Smooth muscle cell (in vitro differentiated cells): ENCODE measurements around the gene VWC2L. TPM values are rescaled to one million over a fixed set of nuclear protein-coding genes. Genes with fewer than 3 reads are reported as not detected.

ENCODE experiments used
- DNase-seq: peaks from one replicate; lab custom pipeline; 2025; ENCODE audit not compliant: unreplicated experiment; lab: John Stamatoyannopoulos, UW
- H2AFZ ChIP-seq: fragments of 200-600 bp; sonication (generic); 2 replicates; pipeline ENCODE4 v1.6.0; 2016; ENCODE audit warnings: antibody characterized with exemption, low read depth, mild to moderate bottlenecking
- H3F3A ChIP-seq: fragments of 200-600 bp; sonication (generic); 2 replicates; pipeline ENCODE4 v1.6.0; 2017; ENCODE audit warnings: antibody characterized with exemption, low read depth
- H3K27ac ChIP-seq: fragments of 200-600 bp; sonication (generic); 2 replicates; pipeline ENCODE4 v1.5.1; 2016; ENCODE audit warnings: low read depth, mild to moderate bottlenecking
- H3K27me3 ChIP-seq: fragments of 200-600 bp; sonication (generic); 2 replicates; pipeline ENCODE4 v1.6.1; 2016; ENCODE audit warnings: low read depth, mild to moderate bottlenecking
- H3K36me3 ChIP-seq: fragments of 200-600 bp; sonication (generic); 2 replicates; pipeline ENCODE4 v1.5.1; 2016; ENCODE audit warnings: low read depth
- H3K4me1 ChIP-seq: fragments of 200-600 bp; sonication (generic); 2 replicates; pipeline ENCODE4 v1.5.1; 2016; ENCODE audit warnings: low read depth
- H3K4me2 ChIP-seq: fragments of 200-600 bp; sonication (generic); 2 replicates; pipeline ENCODE4 v1.6.0; 2016; ENCODE audit warnings: mild to moderate bottlenecking
- H3K4me3 ChIP-seq: fragments of 200-600 bp; sonication (generic); 2 replicates; pipeline ENCODE4 v1.5.1; 2016; ENCODE audit warnings: mild to moderate bottlenecking
- H3K79me2 ChIP-seq: fragments of 200-600 bp; sonication (generic); 2 replicates; pipeline ENCODE4 v1.6.0; 2016; ENCODE audit warnings: low read depth, mild to moderate bottlenecking
- H3K9ac ChIP-seq: fragments of 200-600 bp; sonication (generic); 2 replicates; pipeline ENCODE4 v1.6.0; 2016; ENCODE audit warnings: low read depth
- H3K9me3 ChIP-seq: fragments of 200-600 bp; sonication (generic); replicated peaks from 2 replicates; pipeline ENCODE4 v1.5.1; 2016; ENCODE audit warnings: low read depth
- H4K20me1 ChIP-seq: fragments of 200-600 bp; sonication (generic); 2 replicates; pipeline ENCODE4 v1.6.0; 2016; ENCODE audit warnings: low read depth
- CTCF ChIP-seq: fragments of 200-600 bp; sonication (generic); IDR thresholded peaks from 2 replicates; pipeline ENCODE4 v1.5.1; 2017; ENCODE audit warnings: borderline replicate concordance, mild to moderate bottlenecking, antibody characterized with exemption; ENCODE audit not compliant: insufficient read depth, poor library complexity, severe bottlenecking
- WGBS: methylation state at CpG from one replicate; pipeline ENCODE4 v1.1.7; 2016; ENCODE audit warnings: low lambda C conversion rate; 5-methylcytosine and 5-hydroxymethylcytosine counted together
- polyA plus RNA-seq: library from polyadenylated mRNA; unstranded; fragments of >200 nt; fragmentation: Nextera tagmentation; extraction: Ambion mirVana; gene quantifications from 2 replicates; pipeline ENCODE4 v1.2.1, GENCODE V29; 2016
- total RNA-seq: library from RNA; depleted of rRNA; stranded (reverse); fragments of >200 nt; gene quantifications from 2 replicates; pipeline ENCODE4 v1.2.3, GENCODE V29; 2014

Gene VWC2L
- total and polyA plus RNA-seq, 2 experiments from 2014 or later = not detected

GRCh38 chr2:214376618-214377285 lies 34.1 kb upstream of the VWC2L start:
- Histone ChIP-seq H2AFZ (no peak overlapping the region), H4K20me1 (no peaks in the 10 kb centered on the region), H3K27ac (no peak overlapping the region), H3K4me1 (no peaks in the 10 kb centered on the region), H3K4me3 (no peak overlapping the region), H3F3A (no peaks in the 10 kb centered on the region), H3K4me2 (no peak overlapping the region), H3K36me3 (no peaks in the 10 kb centered on the region), H3K79me2 (no peaks in the 10 kb centered on the region), H3K9me3 (no peaks in the 10 kb centered on the region), H3K9ac (no peak overlapping the region), H3K27me3 (no peaks in the 10 kb centered on the region)
- 82% methylated on average over 7 of the region's 7 CpGs for WGBS
- no peak for TF ChIP-seq CTCF
- DNase-seq = no peak

- Histone ChIP-seq H3K36me3 (no peaks in the 10 kb centered on the region), H3K27ac (no peak overlapping the region), H3K79me2 (no peaks in the 10 kb centered on the region), H3K4me2 (no peak overlapping the region), H3K9ac (no peak overlapping the region), H3F3A (no peaks in the 10 kb centered on the region), H2AFZ (no peak overlapping the region), H4K20me1 (no peaks in the 10 kb centered on the region), H3K4me1 (no peaks in the 10 kb centered on the region), H3K4me3 (no peak overlapping the region), H3K9me3 (no peaks in the 10 kb centered on the region), H3K27me3 (no peaks in the 10 kb centered on the region)
- no peak for TF ChIP-seq CTCF
- WGBS = 90% methylated on average over 5 of the region's 5 CpGs
- no peak for DNase-seq
These were observed 33.6 kb upstream of the VWC2L start for GRCh38 chr2:214377286-214377624.

GRCh38 chr2:214378455-214379103 lies 32.3 kb upstream of the VWC2L start:
- H2AFZ ChIP-seq = no peak overlapping the region
- no peak for TF ChIP-seq CTCF
- H3K4me2 ChIP-seq = no peak overlapping the region
- H3K4me3 ChIP-seq = no peak overlapping the region
- no peaks in the 10 kb centered on the region for H3K79me2 ChIP-seq
- no peaks in the 10 kb centered on the region for H3K4me1 ChIP-seq
- H3K27me3 ChIP-seq = no peaks in the 10 kb centered on the region
- no peak for DNase-seq
- no peaks in the 10 kb centered on the region for H4K20me1 ChIP-seq
- H3F3A ChIP-seq = no peaks in the 10 kb centered on the region
- no peak overlapping the region for H3K27ac ChIP-seq
- 63% methylated on average over 3 of the region's 3 CpGs for WGBS
- no peaks in the 10 kb centered on the region for H3K9me3 ChIP-seq
- no peak overlapping the region for H3K9ac ChIP-seq
- H3K36me3 ChIP-seq = no peaks in the 10 kb centered on the region

GRCh38 chr2:214379227-214379626 lies 31.6 kb upstream of the VWC2L start:
- Histone ChIP-seq H3K4me2 (no peak overlapping the region), H3K27me3 (no peaks in the 10 kb centered on the region), H3K4me1 (no peaks in the 10 kb centered on the region), H2AFZ (no peak overlapping the region), H3K27ac (no peak overlapping the region), H3K9me3 (no peaks in the 10 kb centered on the region), H3K9ac (no peak overlapping the region), H3F3A (no peaks in the 10 kb centered on the region), H3K4me3 (no peak overlapping the region), H3K79me2 (no peaks in the 10 kb centered on the region), H3K36me3 (no peaks in the 10 kb centered on the region), H4K20me1 (no peaks in the 10 kb centered on the region)
- 95% methylated on average over 1 of the region's 1 CpG for WGBS
- DNase-seq = no peak
- no peak for TF ChIP-seq CTCF
